ENCODE data around the gene SREBF2. TPM values are rescaled to one million over a fixed set of nuclear protein-coding genes. Genes with fewer than 3 reads are reported as not detected.

SREBF2 gene
- total RNA-seq, 1 experiment from 2014 or later, result 40.0 TPM

GRCh38 chr22:41905411-41906202, 72.7 kb downstream of the SREBF2 start:
- Histone ChIP-seq H3K4me3 (ENCODE audit: low read length) (no peak overlapping the region), H3K27ac (ENCODE audit: low read length) (no peak overlapping the region), H3K4me2 (ENCODE audit: low read length) (no peak overlapping the region), H3K9me3 (ENCODE audit: low read length) (no peaks in the 10 kb centered on the region), H2AFZ (ENCODE audit: low read length) (no peak overlapping the region), H3K36me3 (ENCODE audit: low read depth, low read length) (no peaks in the 10 kb centered on the region), H3K9me2 (replicated peaks; ENCODE audit: low read length) (no peaks in the 10 kb centered on the region), H3K4me1 (ENCODE audit: insufficient read depth, low read length) (no peaks in the 10 kb centered on the region), H3K79me2 (ENCODE audit: low read length) (no peaks in the 10 kb centered on the region), H3F3A (ENCODE audit: low read length, unreplicated experiment) (no peaks in the 10 kb centered on the region), H4K20me1 (ENCODE audit: low read length) (no peaks in the 10 kb centered on the region), H3K9ac (ENCODE audit: low read length) (no peak overlapping the region), H3K27me3 (ENCODE audit: low read length) (no peaks in the 10 kb centered on the region)
- DNase-seq (no peak), ATAC-seq (no peak)
- POLR2A ChIA-PET (ENCODE audit: unreplicated experiment), result no interaction called here
- no TSS peak for BruUV-seq (replicated peaks)
- CTCF ChIA-PET, result no interaction called here
- no peak for TF ChIP-seq CTCF (conservative IDR thresholded peaks at IDR 0.05; ENCODE audit: low read depth, low read length)
- TF ChIP-seq EZH2 (IDR thresholded peaks at IDR 0.05; ENCODE audit: low read length, unreplicated experiment), result no peak
- no peak for TF ChIP-seq EZH2phosphoT487 (IDR thresholded peaks at IDR 0.05; ENCODE audit: borderline replicate concordance, low read length)
- intact Hi-C loops (cut with micrococcal nuclease), result no loop called here

- H2AFZ ChIP-seq (ENCODE audit: low read length), result no peak overlapping the region
- H3K4me1 ChIP-seq (ENCODE audit: insufficient read depth, low read length), result no peaks in the 10 kb centered on the region
- no peak overlapping the region for H3K4me2 ChIP-seq (ENCODE audit: low read length)
- H3K9me2 ChIP-seq (replicated peaks; ENCODE audit: low read length), result no peaks in the 10 kb centered on the region
- H3K9me3 ChIP-seq (ENCODE audit: low read length), result no peaks in the 10 kb centered on the region
- H3K4me3 ChIP-seq (ENCODE audit: low read length), result no peak overlapping the region
- H3K27me3 ChIP-seq (ENCODE audit: low read length), result 0 out of 2 replicates have a peak, but pooled peaks cover 6% of the 10 kb centered on the region
- H3F3A ChIP-seq (ENCODE audit: low read length, unreplicated experiment), result no peaks in the 10 kb centered on the region
- intact Hi-C loops (cut with micrococcal nuclease), result no loop called here
- H3K79me2 ChIP-seq (ENCODE audit: low read length), result no peaks in the 10 kb centered on the region
- no peak for TF ChIP-seq CTCF (conservative IDR thresholded peaks at IDR 0.05; ENCODE audit: low read depth, low read length)
- TF ChIP-seq EZH2phosphoT487 (IDR thresholded peaks at IDR 0.05; ENCODE audit: borderline replicate concordance, low read length), result no peak
- no peak for TF ChIP-seq EZH2 (IDR thresholded peaks at IDR 0.05; ENCODE audit: low read length, unreplicated experiment)
- DNase-seq, result no peak
- H3K36me3 ChIP-seq (ENCODE audit: low read depth, low read length), result no peaks in the 10 kb centered on the region
- ChIA-PET CTCF (no interaction called here), POLR2A (ENCODE audit: unreplicated experiment) (no interaction called here)
- H4K20me1 ChIP-seq (ENCODE audit: low read length), result no peaks in the 10 kb centered on the region
- no peak overlapping the region for H3K9ac ChIP-seq (ENCODE audit: low read length)
- no peak overlapping the region for H3K27ac ChIP-seq (ENCODE audit: low read length)
- TSS peak; percentile 27 for BruUV-seq (replicated peaks)
- no peak for ATAC-seq
Measured at GRCh38 chr22:41906822-41907221, 73.9 kb downstream of the SREBF2 start.

Data from PC-3 (cell line).